ENCODE measurements around the gene PRTG.

- TF ChIP-seq, protein P1, sequence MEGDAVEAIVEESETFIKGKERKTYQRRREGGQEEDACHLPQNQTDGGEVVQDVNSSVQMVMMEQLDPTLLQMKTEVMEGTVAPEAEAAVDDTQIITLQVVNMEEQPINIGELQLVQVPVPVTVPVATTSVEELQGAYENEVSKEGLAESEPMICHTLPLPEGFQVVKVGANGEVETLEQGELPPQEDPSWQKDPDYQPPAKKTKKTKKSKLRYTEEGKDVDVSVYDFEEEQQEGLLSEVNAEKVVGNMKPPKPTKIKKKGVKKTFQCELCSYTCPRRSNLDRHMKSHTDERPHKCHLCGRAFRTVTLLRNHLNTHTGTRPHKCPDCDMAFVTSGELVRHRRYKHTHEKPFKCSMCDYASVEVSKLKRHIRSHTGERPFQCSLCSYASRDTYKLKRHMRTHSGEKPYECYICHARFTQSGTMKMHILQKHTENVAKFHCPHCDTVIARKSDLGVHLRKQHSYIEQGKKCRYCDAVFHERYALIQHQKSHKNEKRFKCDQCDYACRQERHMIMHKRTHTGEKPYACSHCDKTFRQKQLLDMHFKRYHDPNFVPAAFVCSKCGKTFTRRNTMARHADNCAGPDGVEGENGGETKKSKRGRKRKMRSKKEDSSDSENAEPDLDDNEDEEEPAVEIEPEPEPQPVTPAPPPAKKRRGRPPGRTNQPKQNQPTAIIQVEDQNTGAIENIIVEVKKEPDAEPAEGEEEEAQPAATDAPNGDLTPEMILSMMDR (IDR thresholded peaks at IDR 0.05; ENCODE audit: extremely low read depth in 1 of 2, insufficient read depth in 1 of 2, low read depth in 1 of 2, low read length in 2 of 2): no peak
- TF ChIP-seq EZH2 (IDR thresholded peaks at IDR 0.05; ENCODE audit: borderline replicate concordance, low read depth, low read length, severe bottlenecking) (no peak), POLR2A (IDR thresholded peaks at IDR 0.05; ENCODE audit: low read depth, low read length) (no peak)
These were observed 123.2 kb downstream of the PRTG start for GRCh38 chr15:55619783-55620182.

Measured in endothelial cell of umbilical vein (primary cell).